Activated naive CD8-positive, alpha-beta T cell treated with anti-CD3 and anti-CD28 coated beads for 36 hours (primary cell): ENCODE measurements around the gene DTD1. TPM values are rescaled to one million over a fixed set of nuclear protein-coding genes. Genes with fewer than 3 reads are reported as not detected.

Experiments
- DNase-seq: peaks from one replicate; pipeline ENCODE4 v3.0.0; 2021
- H3K27ac Mint-ChIP-seq: one replicate; pipeline ENCODE4 v1.8.0; 2022; ENCODE audit warnings: mild to moderate bottlenecking, moderate library complexity, mixed read lengths
- H3K27me3 Mint-ChIP-seq: one replicate; pipeline ENCODE4 v1.8.0; 2022; ENCODE audit warnings: mild to moderate bottlenecking, mixed read lengths
- H3K36me3 Mint-ChIP-seq: one replicate; pipeline ENCODE4 v1.8.0; 2021; ENCODE audit warnings: mild to moderate bottlenecking, mixed read lengths
- H3K4me1 Mint-ChIP-seq: one replicate; pipeline ENCODE4 v1.8.0; 2021; ENCODE audit warnings: mixed read lengths
- H3K4me3 Mint-ChIP-seq: one replicate; pipeline ENCODE4 v1.8.0; 2022; ENCODE audit warnings: mild to moderate bottlenecking, moderate library complexity, mixed read lengths
- H3K9me3 Mint-ChIP-seq: one replicate; pipeline ENCODE4 v1.8.0; 2022; ENCODE audit warnings: mixed read lengths
- total RNA-seq, 2 experiments: library from RNA; stranded (reverse); gene quantifications; one replicate each; pipeline ENCODE4 v1.2.3, GENCODE V29; 2021

Gene DTD1
- total RNA-seq, 2 experiments from 2014 or later: 48.4 to 52.5 TPM

DNA sequence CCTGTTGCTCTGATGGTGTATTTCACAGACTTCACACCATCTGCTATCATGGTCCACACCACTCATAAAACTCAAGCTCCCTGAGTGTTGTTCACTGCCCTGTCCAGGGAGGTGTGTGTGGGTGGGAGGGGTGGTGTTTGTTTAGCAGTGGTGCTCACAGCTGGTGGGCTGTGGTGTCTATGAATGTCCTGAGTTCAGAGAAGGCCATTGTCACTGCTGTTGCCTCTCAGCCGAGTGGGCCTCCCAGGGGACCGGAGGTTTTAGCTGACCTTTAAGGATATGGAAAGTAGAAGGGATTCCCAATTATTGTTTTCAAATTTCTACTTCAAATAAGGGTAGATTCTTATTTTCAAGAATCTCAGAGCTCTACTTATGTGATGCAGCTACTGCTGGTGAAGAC, 45.6 kb downstream of the DTD1 start:
- no peak overlapping the region for H3K4me3 Mint-ChIP-seq
- no peaks in the 10 kb centered on the region for H3K27me3 Mint-ChIP-seq
- no peaks in the 10 kb centered on the region for H3K9me3 Mint-ChIP-seq
- peaks cover 11% of the 10 kb centered on the region for H3K36me3 Mint-ChIP-seq
- no peak for DNase-seq
- H3K27ac Mint-ChIP-seq: no peak overlapping the region
- peaks cover 5% of the 10 kb centered on the region for H3K4me1 Mint-ChIP-seq

DNA sequence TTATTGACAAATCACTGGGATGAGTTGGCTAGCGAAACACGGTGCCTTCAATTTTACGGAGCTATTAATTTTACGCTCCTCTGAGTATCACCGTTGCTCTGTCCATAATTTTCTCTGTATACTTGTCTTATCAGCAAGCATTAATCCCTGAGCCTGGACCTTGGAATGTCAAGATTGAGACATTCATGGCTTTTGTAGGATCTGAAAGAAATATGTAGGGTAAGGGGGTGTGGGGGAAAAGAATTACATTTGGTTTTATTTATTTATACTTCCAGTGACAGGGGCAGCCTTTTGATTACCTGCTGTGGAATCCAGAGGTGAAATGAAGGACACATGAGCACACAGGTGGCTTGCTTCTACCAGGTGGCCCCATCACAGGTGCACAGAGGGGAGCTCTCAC, 46.6 kb downstream of the DTD1 start:
- no peak overlapping the region for H3K27ac Mint-ChIP-seq
- no peak for DNase-seq

DNA sequence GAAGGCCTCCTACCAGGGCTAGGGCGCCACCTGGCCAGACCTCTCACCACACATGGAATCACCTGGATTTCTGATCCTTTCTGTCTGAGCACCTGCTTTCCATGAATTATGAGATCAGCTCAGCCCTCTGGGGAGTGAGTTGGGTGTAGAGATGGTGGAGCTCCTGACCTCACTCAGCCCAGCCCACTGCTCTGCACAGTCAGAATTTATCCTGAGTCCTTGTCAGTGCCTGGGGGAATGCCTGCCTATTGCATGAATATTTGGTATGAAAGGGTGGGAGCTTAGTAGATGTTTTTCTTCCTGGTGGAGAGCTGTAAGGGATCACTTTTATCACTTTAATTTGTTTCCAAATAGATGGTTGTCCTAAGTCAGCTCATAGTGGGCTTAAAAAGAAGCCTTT, 47.5 kb downstream of the DTD1 start:
- Mint-ChIP-seq H3K4me1 (peaks cover 15% of the 10 kb centered on the region), H3K4me3 (no peak overlapping the region), H3K27me3 (no peaks in the 10 kb centered on the region), H3K36me3 (peaks cover 7% of the 10 kb centered on the region), H3K9me3 (no peaks in the 10 kb centered on the region), H3K27ac (no peak overlapping the region)
- DNase-seq: no peak

More for the DNA sequence above, 46.6 kb downstream of the DTD1 start:
- H3K36me3 Mint-ChIP-seq: peaks cover 10% of the 10 kb centered on the region
- no peak overlapping the region for H3K4me3 Mint-ChIP-seq
- H3K27me3 Mint-ChIP-seq: no peaks in the 10 kb centered on the region
- no peaks in the 10 kb centered on the region for H3K9me3 Mint-ChIP-seq
- peaks cover 12% of the 10 kb centered on the region for H3K4me1 Mint-ChIP-seq

DNA sequence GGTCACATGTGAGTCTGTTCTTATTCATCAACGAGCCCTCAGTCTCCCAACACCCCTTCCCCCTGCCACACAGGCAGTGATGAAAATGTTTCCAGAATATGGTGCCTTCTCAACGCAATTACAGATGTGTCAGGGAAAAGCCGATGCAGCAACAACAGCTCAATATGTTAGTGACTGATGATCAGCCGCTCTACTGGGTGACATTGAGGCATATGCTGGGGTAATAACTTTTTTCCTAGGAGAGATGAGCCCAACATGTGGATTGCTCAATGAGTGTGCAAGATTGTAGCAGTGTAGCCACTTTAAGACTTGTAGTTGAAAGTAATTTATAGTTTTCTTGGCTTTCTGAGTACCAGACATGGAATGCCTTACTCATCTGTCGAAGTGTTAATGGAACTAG, 49.4 kb downstream of the DTD1 start:
- no peak overlapping the region for H3K4me3 Mint-ChIP-seq

DNA sequence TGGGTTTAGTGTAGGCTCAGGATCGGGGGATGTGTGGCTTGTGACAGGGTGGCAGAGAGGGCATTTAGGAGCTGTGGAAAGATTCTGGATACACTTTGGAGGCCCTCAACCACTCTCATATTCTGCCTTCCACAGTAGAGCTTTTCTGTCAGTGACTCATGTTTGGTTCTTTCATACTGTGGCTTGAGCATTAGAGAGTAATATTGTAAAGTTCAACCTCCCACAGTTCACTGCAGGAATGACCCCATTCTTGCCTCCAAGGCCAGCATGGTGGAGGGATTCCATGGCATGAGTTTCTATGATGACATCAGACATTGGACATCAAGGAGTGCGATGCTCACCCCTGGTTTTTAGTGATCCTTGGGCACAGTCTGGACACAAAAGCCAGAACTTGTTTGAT, 50.9 kb downstream of the DTD1 start:
- Mint-ChIP-seq H3K27ac (no peak overlapping the region), H3K4me1 (peaks cover 11% of the 10 kb centered on the region), H3K9me3 (no peaks in the 10 kb centered on the region), H3K4me3 (no peak overlapping the region), H3K36me3 (peaks cover 16% of the 10 kb centered on the region), H3K27me3 (no peaks in the 10 kb centered on the region)
- DNase-seq: no peak

More for the DNA sequence above, 49.4 kb downstream of the DTD1 start:
- Mint-ChIP-seq H3K4me1 (peaks cover 11% of the 10 kb centered on the region), H3K9me3 (no peaks in the 10 kb centered on the region), H3K27ac (no peak overlapping the region), H3K27me3 (no peaks in the 10 kb centered on the region), H3K36me3 (peaks cover 9% of the 10 kb centered on the region)
- no peak for DNase-seq

DNA sequence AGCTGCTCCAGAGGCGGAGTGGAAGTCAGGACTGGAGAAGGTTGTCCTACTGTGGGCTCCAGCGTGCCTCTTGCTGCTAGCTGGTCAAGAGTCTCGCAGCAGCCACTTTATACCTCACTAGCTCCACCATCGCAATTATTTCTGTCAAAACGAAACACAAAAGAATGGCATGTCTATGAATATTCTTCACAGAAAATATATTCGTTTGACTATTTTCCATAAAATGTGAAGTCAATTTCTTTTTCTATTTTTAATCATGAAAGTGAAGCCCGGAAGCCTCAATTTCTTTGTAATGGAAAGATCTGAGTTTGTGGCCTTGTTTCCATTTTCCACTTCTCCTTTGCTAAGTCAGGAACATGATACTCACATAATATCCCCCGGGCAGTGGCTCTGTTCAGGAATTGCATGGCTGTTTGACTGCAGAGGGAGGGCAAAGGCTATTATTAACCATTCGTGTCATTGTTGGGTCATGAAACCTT, 51.7 kb downstream of the DTD1 start:
- H3K27ac Mint-ChIP-seq: no peak overlapping the region
- no peak overlapping the region for H3K4me3 Mint-ChIP-seq
- no peaks in the 10 kb centered on the region for H3K27me3 Mint-ChIP-seq
- H3K36me3 Mint-ChIP-seq: peaks cover 16% of the 10 kb centered on the region
- no peaks in the 10 kb centered on the region for H3K9me3 Mint-ChIP-seq
- peaks cover 11% of the 10 kb centered on the region for H3K4me1 Mint-ChIP-seq
- no peak for DNase-seq

DNA sequence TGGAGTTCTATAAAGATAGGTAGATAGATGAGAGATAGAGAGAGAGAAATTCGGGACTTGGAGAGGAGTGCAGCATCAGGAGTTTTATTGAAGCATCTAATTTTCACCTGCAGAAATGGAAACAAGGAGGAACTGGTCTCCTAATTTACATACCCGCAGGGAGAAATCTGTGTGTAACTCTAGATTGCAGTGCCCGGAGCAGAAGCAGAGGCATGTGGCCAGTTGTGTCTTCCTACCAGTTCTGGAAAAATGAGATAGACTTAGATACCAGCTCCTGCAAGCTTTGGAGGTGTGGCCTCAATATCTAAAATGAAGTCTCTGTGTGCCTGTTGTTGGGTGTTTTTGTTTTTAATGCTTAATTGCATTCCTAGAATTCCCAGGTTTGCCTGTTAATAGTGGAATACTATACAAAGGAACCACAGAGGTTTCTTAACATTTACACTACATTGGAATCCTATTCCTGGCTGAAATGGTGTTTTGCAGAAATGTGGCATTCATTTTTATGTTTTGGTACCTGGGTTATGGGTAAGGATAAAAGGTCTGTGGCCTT, 57.4 kb downstream of the DTD1 start:
- H3K4me3 Mint-ChIP-seq: no peak overlapping the region
- H3K9me3 Mint-ChIP-seq: no peaks in the 10 kb centered on the region
- DNase-seq: no peak
- peaks cover 11% of the 10 kb centered on the region for H3K36me3 Mint-ChIP-seq
- H3K27me3 Mint-ChIP-seq: no peaks in the 10 kb centered on the region
- no peak overlapping the region for H3K27ac Mint-ChIP-seq
- no peaks in the 10 kb centered on the region for H3K4me1 Mint-ChIP-seq

DNA sequence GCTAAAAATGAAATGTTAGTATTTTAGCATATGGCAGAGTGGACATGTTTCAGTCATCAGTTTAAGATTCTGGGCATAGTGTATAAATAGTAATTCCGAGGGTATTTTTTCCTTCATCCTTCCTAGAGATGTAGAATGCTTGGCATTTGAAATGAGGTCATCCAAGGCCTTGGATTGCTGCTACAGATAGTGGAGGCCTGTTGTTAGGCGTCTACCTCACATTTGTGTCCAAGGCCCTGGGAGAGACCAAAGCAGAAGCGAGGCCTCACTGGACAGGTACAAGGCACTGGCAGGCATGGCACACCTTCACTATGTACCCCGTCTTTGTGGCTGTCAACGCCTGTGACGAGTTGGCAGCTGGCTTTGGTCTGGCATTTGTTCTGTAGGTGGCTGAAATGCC, 58.0 kb downstream of the DTD1 start:
- DNase-seq: no peak
- Mint-ChIP-seq H3K27ac (no peak overlapping the region), H3K27me3 (no peaks in the 10 kb centered on the region), H3K9me3 (no peaks in the 10 kb centered on the region), H3K4me1 (no peaks in the 10 kb centered on the region), H3K4me3 (no peak overlapping the region), H3K36me3 (peaks cover 11% of the 10 kb centered on the region)

DNA sequence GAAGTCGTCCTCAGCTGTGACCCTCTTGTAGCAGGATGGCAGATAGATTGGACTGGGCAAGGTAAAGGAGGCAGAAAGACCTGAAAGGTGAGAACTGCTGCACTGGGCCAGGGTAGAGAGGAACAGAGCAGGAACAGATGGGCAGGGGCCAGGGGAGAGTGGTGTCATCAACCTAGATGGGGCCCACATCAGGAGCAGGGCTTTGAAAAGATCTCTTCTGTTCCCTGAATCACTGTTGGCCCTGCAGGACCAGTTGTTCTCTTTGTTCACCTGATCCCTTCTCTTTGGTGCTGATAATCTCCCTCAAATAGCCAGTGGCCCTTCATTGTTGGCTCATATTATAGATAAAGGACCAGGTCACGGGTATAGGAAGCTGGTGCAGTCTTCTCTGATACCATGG, 59.9 kb downstream of the DTD1 start:
- Mint-ChIP-seq H3K9me3 (no peaks in the 10 kb centered on the region), H3K4me3 (no peak overlapping the region), H3K27me3 (no peaks in the 10 kb centered on the region), H3K4me1 (no peaks in the 10 kb centered on the region), H3K36me3 (peaks cover 5% of the 10 kb centered on the region), H3K27ac (no peak overlapping the region)
- DNase-seq: no peak

DNA sequence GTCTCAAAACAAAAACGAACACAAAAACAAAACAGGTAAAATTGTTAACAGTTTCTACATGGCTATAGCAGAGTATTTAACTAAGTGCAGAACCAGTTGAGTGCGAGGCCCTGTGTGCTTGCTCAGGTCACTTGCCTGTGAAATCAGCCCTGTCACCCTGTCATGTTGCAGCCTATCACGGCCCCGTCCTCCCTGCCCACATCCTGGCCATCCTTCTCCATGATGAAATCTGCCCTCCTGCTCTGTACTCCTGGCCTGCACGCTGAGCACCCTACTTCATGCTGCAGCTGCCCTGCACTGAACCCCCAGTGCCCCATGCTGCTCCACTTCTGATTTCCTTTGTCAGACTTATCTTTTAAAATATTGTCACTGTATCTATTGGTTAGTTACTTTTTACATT, 62.4 kb downstream of the DTD1 start:
- Mint-ChIP-seq H3K27me3 (no peaks in the 10 kb centered on the region), H3K4me1 (peaks cover 1% of the 10 kb centered on the region), H3K4me3 (no peak overlapping the region), H3K36me3 (peaks cover 2% of the 10 kb centered on the region), H3K27ac (no peak overlapping the region), H3K9me3 (no peaks in the 10 kb centered on the region)
- DNase-seq: no peak

DNA sequence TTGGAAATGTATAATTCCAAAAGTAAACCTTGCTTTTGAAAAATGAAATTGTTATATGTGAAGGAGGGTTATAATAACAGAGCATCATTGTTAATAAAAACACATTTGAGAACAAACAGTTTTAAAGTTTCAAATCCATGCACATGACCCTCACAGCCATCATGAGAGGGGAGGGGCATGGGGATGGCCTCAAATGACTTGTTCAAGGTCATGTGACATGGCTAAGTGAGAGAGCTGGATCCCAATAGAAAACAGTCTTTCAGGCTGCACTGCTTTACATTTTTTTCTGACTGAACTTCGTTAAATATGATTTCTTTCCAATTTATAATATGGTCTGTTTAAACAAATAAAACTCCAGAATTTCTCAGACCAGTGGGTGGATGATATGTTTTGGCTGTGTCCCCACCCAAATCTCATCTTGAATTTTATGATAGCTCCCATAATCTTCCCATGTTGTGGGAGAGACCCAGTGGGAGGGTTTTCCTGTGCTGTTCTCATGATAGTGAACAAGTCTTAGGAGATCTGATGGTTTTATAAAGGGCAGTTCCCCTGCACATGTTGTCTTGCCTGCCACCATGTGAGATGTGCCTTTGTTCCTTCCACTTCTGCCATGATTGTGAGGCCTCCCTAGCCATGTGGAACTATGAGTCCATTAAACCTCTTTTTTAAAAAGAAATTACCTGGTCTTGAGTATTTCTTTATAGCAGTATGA, 66.0 kb downstream of the DTD1 start:
- Mint-ChIP-seq H3K4me1 (peaks cover 1% of the 10 kb centered on the region), H3K36me3 (peaks cover 2% of the 10 kb centered on the region), H3K27ac (no peak overlapping the region), H3K27me3 (no peaks in the 10 kb centered on the region), H3K9me3 (no peaks in the 10 kb centered on the region), H3K4me3 (no peak overlapping the region)
- DNase-seq: no peak

DNA sequence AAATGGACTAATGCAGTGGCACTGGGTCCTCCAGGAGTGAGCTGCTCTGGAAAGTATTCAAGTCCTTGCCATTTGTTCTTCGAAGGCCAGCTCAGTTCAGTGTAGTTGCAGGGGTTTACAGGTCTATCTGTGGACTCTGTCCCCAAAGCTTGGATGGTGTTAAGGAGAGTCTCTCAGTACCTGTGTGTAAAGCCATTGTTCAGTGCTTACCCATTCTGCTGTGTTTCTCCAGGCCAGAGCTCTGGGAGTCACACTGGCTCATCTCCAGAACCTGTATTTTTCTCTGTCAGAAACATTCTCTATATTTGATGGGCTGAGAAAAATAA, 66.6 kb downstream of the DTD1 start:
- Mint-ChIP-seq H3K4me3 (no peak overlapping the region), H3K27me3 (no peaks in the 10 kb centered on the region), H3K27ac (no peak overlapping the region), H3K4me1 (peaks cover 1% of the 10 kb centered on the region), H3K36me3 (peaks cover 4% of the 10 kb centered on the region), H3K9me3 (no peaks in the 10 kb centered on the region)
- no peak for DNase-seq

DNA sequence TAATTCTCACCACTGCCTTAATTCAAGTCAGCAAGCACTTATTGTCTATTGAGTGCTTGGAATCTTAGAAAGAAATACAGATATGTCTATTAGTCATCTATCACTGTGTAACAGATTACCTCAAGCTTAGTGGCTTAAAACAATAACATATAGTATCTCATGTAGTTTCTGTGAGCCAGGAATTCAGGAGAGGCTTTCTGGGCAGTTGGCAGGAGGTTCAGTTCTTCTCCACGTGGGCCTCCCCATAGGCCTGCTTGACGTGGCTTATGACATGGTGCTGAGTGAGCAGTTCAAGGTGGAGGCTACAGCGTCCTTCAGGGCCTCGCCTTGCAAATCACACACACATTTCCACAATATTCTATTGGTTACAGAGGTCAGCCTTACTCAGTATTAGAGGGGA, 69.7 kb downstream of the DTD1 start:
- DNase-seq: no peak
- H3K4me1 Mint-ChIP-seq: peaks cover 1% of the 10 kb centered on the region
- no peaks in the 10 kb centered on the region for H3K27me3 Mint-ChIP-seq
- peaks cover 2% of the 10 kb centered on the region for H3K36me3 Mint-ChIP-seq
- H3K27ac Mint-ChIP-seq: no peak overlapping the region
- no peaks in the 10 kb centered on the region for H3K9me3 Mint-ChIP-seq
- no peak overlapping the region for H3K4me3 Mint-ChIP-seq

DNA sequence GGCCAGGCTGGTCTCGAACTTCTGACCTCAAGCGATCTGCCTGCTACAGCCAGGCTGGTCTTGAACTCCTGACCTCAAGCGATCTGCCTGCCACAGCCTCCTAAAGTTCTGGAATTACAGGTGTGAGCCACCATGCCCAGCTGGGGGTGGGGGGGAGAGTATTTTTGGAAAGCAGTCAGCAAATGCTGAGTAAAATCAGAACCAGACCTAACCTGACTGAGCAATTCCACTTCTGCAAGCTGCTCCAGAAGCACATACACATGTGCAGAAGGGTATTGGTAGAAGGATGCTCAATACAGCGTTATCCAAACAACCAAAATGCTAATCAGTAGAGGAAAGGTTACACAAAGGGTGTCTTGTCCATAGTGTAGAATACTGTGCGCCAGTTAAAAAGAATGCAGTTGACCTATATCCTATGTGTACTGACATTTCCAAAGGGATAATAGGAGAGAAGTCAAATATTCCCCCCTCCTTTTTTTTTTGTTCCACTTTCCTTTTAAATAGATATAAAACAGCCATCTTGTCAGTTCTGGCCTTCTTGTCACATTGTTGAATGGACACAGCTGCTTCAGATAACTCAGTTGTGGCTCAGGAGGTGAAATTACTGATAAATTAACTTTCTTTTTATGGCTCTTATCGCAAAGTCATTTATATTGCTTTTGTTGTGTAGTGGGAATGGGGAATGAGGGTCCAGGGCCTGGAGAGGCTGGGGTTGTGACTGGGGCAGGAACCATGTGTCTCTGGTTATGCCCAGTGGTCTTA, 74.6 kb downstream of the DTD1 start:
- H3K27me3 Mint-ChIP-seq: no peaks in the 10 kb centered on the region
- H3K27ac Mint-ChIP-seq: no peak overlapping the region
- H3K36me3 Mint-ChIP-seq: peaks cover 2% of the 10 kb centered on the region
- H3K4me3 Mint-ChIP-seq: no peak overlapping the region
- no peaks in the 10 kb centered on the region for H3K4me1 Mint-ChIP-seq
- no peaks in the 10 kb centered on the region for H3K9me3 Mint-ChIP-seq
- no peak for DNase-seq

DNA sequence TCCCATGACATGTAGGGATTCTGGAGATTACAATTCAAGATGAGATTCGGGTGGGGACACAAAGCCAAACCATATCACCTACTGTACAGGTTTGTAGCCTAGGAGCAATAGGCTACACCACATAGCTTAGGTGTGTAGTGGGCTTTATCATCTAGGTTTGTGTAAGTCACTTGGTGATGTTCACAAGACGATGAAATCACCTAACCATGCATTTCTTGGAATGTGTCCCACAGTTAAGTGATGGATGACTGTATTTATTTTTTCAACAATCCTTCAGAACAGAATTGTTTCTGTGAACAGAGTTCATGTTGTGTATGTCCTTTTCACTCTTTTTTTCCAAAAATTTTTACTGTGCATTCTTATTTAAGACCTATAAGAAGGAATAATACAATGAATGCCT, 76.1 kb downstream of the DTD1 start:
- no peak for DNase-seq
- Mint-ChIP-seq H3K4me1 (no peaks in the 10 kb centered on the region), H3K9me3 (no peaks in the 10 kb centered on the region), H3K4me3 (no peak overlapping the region), H3K27ac (no peak overlapping the region), H3K36me3 (peaks cover 2% of the 10 kb centered on the region), H3K27me3 (no peaks in the 10 kb centered on the region)

DNA sequence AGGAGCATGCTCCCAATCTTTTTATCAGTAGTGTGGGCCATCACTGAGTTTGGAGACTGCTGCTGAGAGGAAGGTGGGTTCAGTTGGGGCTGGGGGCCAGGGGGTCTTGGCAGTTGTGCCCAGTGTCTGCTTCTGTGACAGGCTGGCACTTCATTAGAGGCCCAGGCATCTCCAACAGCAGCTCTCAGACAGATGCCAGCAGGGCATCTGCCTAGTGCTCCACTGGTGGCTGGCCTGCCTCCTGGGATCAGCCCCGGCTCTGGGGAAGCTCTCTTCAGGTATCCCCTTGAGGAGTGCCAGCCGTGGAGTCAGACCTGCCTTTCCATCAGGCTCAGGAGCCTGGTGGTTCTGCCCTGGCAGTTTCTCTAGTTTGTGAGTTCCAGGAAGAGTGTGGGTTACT, 77.3 kb downstream of the DTD1 start:
- no peaks in the 10 kb centered on the region for H3K9me3 Mint-ChIP-seq
- no peaks in the 10 kb centered on the region for H3K4me1 Mint-ChIP-seq
- no peak overlapping the region for H3K4me3 Mint-ChIP-seq
- no peak for DNase-seq
- H3K36me3 Mint-ChIP-seq: no peaks in the 10 kb centered on the region
- H3K27me3 Mint-ChIP-seq: no peaks in the 10 kb centered on the region
- no peak overlapping the region for H3K27ac Mint-ChIP-seq
